ENCODE measurements around the gene FAM78A.

GRCh38 chr9:131319486-131319885, 43.2 kb upstream of the FAM78A start:
- TF ChIP-seq EZH2 (IDR thresholded peaks at IDR 0.05; ENCODE audit: borderline replicate concordance, insufficient read depth, low read depth, low read length, poor library complexity, severe bottlenecking) = no peak
- TF ChIP-seq, protein P1, sequence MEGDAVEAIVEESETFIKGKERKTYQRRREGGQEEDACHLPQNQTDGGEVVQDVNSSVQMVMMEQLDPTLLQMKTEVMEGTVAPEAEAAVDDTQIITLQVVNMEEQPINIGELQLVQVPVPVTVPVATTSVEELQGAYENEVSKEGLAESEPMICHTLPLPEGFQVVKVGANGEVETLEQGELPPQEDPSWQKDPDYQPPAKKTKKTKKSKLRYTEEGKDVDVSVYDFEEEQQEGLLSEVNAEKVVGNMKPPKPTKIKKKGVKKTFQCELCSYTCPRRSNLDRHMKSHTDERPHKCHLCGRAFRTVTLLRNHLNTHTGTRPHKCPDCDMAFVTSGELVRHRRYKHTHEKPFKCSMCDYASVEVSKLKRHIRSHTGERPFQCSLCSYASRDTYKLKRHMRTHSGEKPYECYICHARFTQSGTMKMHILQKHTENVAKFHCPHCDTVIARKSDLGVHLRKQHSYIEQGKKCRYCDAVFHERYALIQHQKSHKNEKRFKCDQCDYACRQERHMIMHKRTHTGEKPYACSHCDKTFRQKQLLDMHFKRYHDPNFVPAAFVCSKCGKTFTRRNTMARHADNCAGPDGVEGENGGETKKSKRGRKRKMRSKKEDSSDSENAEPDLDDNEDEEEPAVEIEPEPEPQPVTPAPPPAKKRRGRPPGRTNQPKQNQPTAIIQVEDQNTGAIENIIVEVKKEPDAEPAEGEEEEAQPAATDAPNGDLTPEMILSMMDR (IDR thresholded peaks at IDR 0.05) = no peak

All from B cell (primary cell).